Hindlimb muscle (tissue), 1 donor: Measurements from ENCODE around the gene FPR2. TPM values are rescaled to one million over a fixed set of nuclear protein-coding genes. Genes with fewer than 3 reads are reported as not detected.

Experiments used
- DNase-seq: peaks from one replicate; pipeline ENCODE4 v3.0.0-alpha.2; 2013
- polyA plus RNA-seq: library from polyadenylated mRNA; unstranded; fragments of 120-200 nt; gene quantifications from one replicate; pipeline ENCODE4 v1.2.1, GENCODE V29; 2013; ENCODE audit not compliant: insufficient read length

The FPR2 gene
- polyA plus RNA-seq, 1 donor, result 0.61 TPM

- DNase-seq, result no peak
Measured at GRCh38 chr19:51807111-51807701, 46.2 kb downstream of the FPR2 start.

GRCh38 chr19:51807925-51808324, 46.9 kb downstream of the FPR2 start:
- no peak for DNase-seq

- no peak for DNase-seq
Measured at GRCh38 chr19:51808333-51808986, 47.5 kb downstream of the FPR2 start.

GRCh38 chr19:51809787-51810186, 48.8 kb downstream of the FPR2 start:
- DNase-seq, result no peak

- DNase-seq, result no peak
Measured at GRCh38 chr19:51810223-51810622, 49.2 kb downstream of the FPR2 start.

- peak; percentile 42 for DNase-seq
Measured at GRCh38 chr19:51811344-51811743, 50.4 kb downstream of the FPR2 start.

- no peak for DNase-seq
Measured at GRCh38 chr19:51815043-51815442, 54.1 kb downstream of the FPR2 start.

GRCh38 chr19:51816711-51817110, 55.7 kb downstream of the FPR2 start:
- no peak for DNase-seq

- DNase-seq, result no peak
Measured at GRCh38 chr19:51820011-51820410, 59.0 kb downstream of the FPR2 start.

Other genes starting within 250 kb of the FPR2 start
- not detected for gene SIGLEC6, start 229.5 kb upstream of the FPR2 start, polyA plus RNA-seq
- 6.6 TPM for gene ZNF175, start 189.9 kb upstream of the FPR2 start, polyA plus RNA-seq
- 0.35 TPM for gene SIGLEC5, start 130.8 kb upstream of the FPR2 start, polyA plus RNA-seq
- gene SIGLEC14, start 114.4 kb upstream of the FPR2 start, polyA plus RNA-seq, result 1.9 TPM
- 9.1 TPM for gene SPACA6, start 67.8 kb upstream of the FPR2 start, polyA plus RNA-seq
- not detected for gene HAS1, start 37.2 kb upstream of the FPR2 start, polyA plus RNA-seq
- gene FPR1, start 9.3 kb upstream of the FPR2 start, polyA plus RNA-seq, result 1.6 TPM
- gene FPR3, start 34.0 kb downstream of the FPR2 start, polyA plus RNA-seq, result 1.4 TPM
- 17.5 TPM for gene ZNF577, start 126.8 kb downstream of the FPR2 start, polyA plus RNA-seq
- 10.4 TPM for gene ZNF649, start 143.8 kb downstream of the FPR2 start, polyA plus RNA-seq
- gene ZNF613, start 166.3 kb downstream of the FPR2 start, polyA plus RNA-seq, result 5.5 TPM
- gene ZNF350, start 225.7 kb downstream of the FPR2 start, polyA plus RNA-seq, result 6.5 TPM
- gene ZNF615, start 247.0 kb downstream of the FPR2 start, polyA plus RNA-seq, result 9.6 TPM